ENCODE results near the gene BPIFA1. TPM values are rescaled to one million over a fixed set of nuclear protein-coding genes. Genes with fewer than 3 reads are reported as not detected.

BPIFA1 gene
- polyA plus RNA-seq, 1 of the 3 experiments (the other 2 are of a cell fraction) = not detected

GRCh38 chr20:33211817-33212424 lies 23.9 kb upstream of the BPIFA1 start:
- DNase-seq = peak; percentile 56
- ChIA-PET POLR2A (no interaction called here), CTCF (interaction anchor here (0.6 to 3.1 kb wide), 14 partner anchors 9 to 422 kb away, joined by 3 to 12 read pairs (median 4); no protein-coding TSS in a partner anchor)
- H3K36me3 ChIP-seq (replicated peaks in 1 of 2; ENCODE audit: control insufficient read depth in 1 of 2, insufficient read depth in 2 of 2, low read length in 1 of 2) = no peaks in the 10 kb centered on the region
- 0 out of 2 replicates have a peak, but pooled peaks cover 7% of the 10 kb centered on the region for H3K27me3 ChIP-seq (ENCODE audit: insufficient read depth)
- H3K4me1 ChIP-seq (ENCODE audit: control insufficient read depth in 1 of 2, insufficient read depth in 2 of 2, low read depth in 1 of 2, low read length in 1 of 2) = no peaks in the 10 kb centered on the region; a peak in 1 of 4 replicates
- H3F3A ChIP-seq (replicated peaks; ENCODE audit: insufficient read depth) = no peaks in the 10 kb centered on the region
- H3K79me2 ChIP-seq (ENCODE audit: insufficient read depth) = no peaks in the 10 kb centered on the region
- H3K9me2 ChIP-seq = no peaks in the 10 kb centered on the region
- H3K9me3 ChIP-seq = no peaks in the 10 kb centered on the region
- TF ChIP-seq, protein P1, sequence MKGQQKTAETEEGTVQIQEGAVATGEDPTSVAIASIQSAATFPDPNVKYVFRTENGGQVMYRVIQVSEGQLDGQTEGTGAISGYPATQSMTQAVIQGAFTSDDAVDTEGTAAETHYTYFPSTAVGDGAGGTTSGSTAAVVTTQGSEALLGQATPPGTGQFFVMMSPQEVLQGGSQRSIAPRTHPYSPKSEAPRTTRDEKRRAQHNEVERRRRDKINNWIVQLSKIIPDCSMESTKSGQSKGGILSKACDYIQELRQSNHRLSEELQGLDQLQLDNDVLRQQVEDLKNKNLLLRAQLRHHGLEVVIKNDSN (IDR thresholded peaks at IDR 0.05; ENCODE audit: borderline replicate concordance, low read depth) = no peak
- TF ChIP-seq IRF3 (IDR thresholded peaks at IDR 0.05; ENCODE audit: low read depth, low read length) (no peak), TCF12 (IDR thresholded peaks at IDR 0.05) (no peak), CTCF (IDR thresholded peaks at IDR 0.05) (peak; percentile 47), RAD21 (IDR thresholded peaks at IDR 0.05; ENCODE audit: low read length) (peak; percentile 65), JUND (IDR thresholded peaks at IDR 0.05) (no peak), SMC3 (IDR thresholded peaks at IDR 0.05; ENCODE audit: low read depth, low read length) (peak; percentile 46; the same call in 1 of the 2 replicates), NFIC (IDR thresholded peaks at IDR 0.05; ENCODE audit: borderline replicate concordance) (no peak), MAX (IDR thresholded peaks at IDR 0.05; ENCODE audit: low read depth) (no peak), TEAD4 (IDR thresholded peaks at IDR 0.05; ENCODE audit: borderline replicate concordance, insufficient read depth) (no peak)
- no peaks in the 10 kb centered on the region for H4K20me1 ChIP-seq (ENCODE audit: insufficient read depth)
- no peak overlapping the region for H3K4me2 ChIP-seq
- no peak overlapping the region; a peak in 1 of 4 replicates for H3K4me3 ChIP-seq (ENCODE audit: low read depth in 2 of 2, low read length in 1 of 2)
- no peak overlapping the region for H3K9ac ChIP-seq
- H3K27ac ChIP-seq (ENCODE audit: low read depth in 2 of 2, low read length in 1 of 2) = no peak overlapping the region
- WGBS (ENCODE audit: low lambda C conversion rate) = 0% methylated on average over 5 of the region's 5 CpGs
- H2AFZ ChIP-seq (ENCODE audit: low read depth) = no peak overlapping the region

- ChIA-PET CTCF (no interaction called here), POLR2A (no interaction called here)
- Histone ChIP-seq H3F3A (replicated peaks; ENCODE audit: insufficient read depth) (no peaks in the 10 kb centered on the region), H3K27ac (ENCODE audit: low read depth in 2 of 2, low read length in 1 of 2) (no peak within 1 kb of the TSS), H4K20me1 (ENCODE audit: insufficient read depth) (no peaks in the 10 kb centered on the region), H3K4me1 (ENCODE audit: control insufficient read depth in 1 of 2, insufficient read depth in 2 of 2, low read depth in 1 of 2, low read length in 1 of 2) (no peaks in the 10 kb centered on the region), H3K9me3 (no peaks in the 10 kb centered on the region), H3K27me3 (ENCODE audit: insufficient read depth) (peaks cover 7% of the 10 kb centered on the region; the same call in 1 of the 2 replicates), H3K9ac (no peak within 1 kb of the TSS), H3K36me3 (replicated peaks in 1 of 2; ENCODE audit: control insufficient read depth in 1 of 2, insufficient read depth in 2 of 2, low read length in 1 of 2) (no peaks in the 10 kb centered on the region), H3K79me2 (ENCODE audit: insufficient read depth) (no peaks in the 10 kb centered on the region), H2AFZ (ENCODE audit: low read depth) (no peak within 1 kb of the TSS), H3K9me2 (no peaks in the 10 kb centered on the region), H3K4me2 (no peak within 1 kb of the TSS), H3K4me3 (ENCODE audit: low read depth in 2 of 2, low read length in 1 of 2) (no peak within 1 kb of the TSS)
- DNase-seq = no peak
- whole genome bisulfite sequencing (ENCODE audit: low lambda C conversion rate) = 4% methylated on average over 2 of the region's 2 CpGs
- TF ChIP-seq, protein P2, sequence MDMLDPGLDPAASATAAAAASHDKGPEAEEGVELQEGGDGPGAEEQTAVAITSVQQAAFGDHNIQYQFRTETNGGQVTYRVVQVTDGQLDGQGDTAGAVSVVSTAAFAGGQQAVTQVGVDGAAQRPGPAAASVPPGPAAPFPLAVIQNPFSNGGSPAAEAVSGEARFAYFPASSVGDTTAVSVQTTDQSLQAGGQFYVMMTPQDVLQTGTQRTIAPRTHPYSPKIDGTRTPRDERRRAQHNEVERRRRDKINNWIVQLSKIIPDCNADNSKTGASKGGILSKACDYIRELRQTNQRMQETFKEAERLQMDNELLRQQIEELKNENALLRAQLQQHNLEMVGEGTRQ (IDR thresholded peaks at IDR 0.05; ENCODE audit: borderline replicate concordance, low read depth, low read length) = no peak
- no peak for TF ChIP-seq CHD2 (IDR thresholded peaks at IDR 0.05; ENCODE audit: low read length, partially characterized antibody)
- no peak for TF ChIP-seq CTCF (IDR thresholded peaks at IDR 0.05)
- TF ChIP-seq NRF1 (IDR thresholded peaks at IDR 0.05; ENCODE audit: low read depth, low read length) = no peak
- TF ChIP-seq RAD21 (IDR thresholded peaks at IDR 0.05; ENCODE audit: low read length) = no peak
- no peak for TF ChIP-seq TEAD4 (IDR thresholded peaks at IDR 0.05; ENCODE audit: borderline replicate concordance, insufficient read depth)
- no peak for TF ChIP-seq REST (IDR thresholded peaks at IDR 0.05; ENCODE audit: low read depth, low read length)
- TF ChIP-seq TCF12 (IDR thresholded peaks at IDR 0.05) = no peak
Measured at GRCh38 chr20:33217052-33217451, 18.7 kb upstream of the BPIFA1 start, which contains the start of gene BPIFA3. BPIFA3 (plus strand) TSS chr20:33217352; CDS start chr20:33217537, 185 bp downstream.
